ENCODE results near the gene TRMT61A.
"Not testable (repeated sequence)": the region's sequence is repeated elsewhere in the genome, so short reads cannot be mapped to it uniquely, and the experiment has no call there.

The TRMT61A gene

DNA sequence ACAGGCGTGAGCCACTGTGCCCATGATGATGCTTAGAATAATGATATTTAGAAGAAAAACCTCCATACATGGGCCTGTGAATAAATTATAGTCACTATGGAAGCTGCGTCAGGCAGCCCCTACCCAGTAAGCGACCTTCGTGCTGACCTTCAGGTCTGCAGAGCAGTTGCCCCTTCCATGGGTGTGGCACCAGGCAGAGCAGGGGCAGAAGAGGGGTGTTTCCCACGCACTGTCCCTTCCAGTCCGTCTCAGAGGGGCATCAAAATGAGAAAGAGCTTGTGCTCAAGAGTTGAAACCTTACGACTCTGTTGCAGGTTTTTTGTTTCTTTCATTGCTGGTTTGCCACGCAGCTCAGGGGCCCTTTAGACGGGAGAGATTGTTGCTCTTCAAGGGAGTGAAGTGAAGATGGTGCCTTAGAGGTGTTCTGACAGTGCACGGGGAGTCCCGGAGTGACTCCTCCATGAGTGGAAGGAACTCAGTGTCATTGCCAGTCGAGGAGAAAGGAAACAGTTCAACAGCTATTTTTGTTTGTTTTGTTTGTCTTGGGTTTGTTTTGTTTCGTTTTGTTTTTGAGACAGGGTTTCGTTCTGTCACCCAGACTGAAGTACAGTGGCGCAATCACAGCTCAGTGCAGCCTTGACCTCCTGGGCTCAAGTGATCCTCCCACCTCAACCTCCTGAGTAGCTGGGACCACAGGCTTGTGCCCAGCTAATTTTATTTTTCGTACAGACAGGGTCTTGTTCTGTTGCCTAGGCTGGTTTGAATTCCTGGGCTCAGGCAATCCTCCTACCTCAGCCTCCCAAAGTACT lies 20.3 kb upstream of the TRMT61A start:
- DNase-seq = no peak

DNA sequence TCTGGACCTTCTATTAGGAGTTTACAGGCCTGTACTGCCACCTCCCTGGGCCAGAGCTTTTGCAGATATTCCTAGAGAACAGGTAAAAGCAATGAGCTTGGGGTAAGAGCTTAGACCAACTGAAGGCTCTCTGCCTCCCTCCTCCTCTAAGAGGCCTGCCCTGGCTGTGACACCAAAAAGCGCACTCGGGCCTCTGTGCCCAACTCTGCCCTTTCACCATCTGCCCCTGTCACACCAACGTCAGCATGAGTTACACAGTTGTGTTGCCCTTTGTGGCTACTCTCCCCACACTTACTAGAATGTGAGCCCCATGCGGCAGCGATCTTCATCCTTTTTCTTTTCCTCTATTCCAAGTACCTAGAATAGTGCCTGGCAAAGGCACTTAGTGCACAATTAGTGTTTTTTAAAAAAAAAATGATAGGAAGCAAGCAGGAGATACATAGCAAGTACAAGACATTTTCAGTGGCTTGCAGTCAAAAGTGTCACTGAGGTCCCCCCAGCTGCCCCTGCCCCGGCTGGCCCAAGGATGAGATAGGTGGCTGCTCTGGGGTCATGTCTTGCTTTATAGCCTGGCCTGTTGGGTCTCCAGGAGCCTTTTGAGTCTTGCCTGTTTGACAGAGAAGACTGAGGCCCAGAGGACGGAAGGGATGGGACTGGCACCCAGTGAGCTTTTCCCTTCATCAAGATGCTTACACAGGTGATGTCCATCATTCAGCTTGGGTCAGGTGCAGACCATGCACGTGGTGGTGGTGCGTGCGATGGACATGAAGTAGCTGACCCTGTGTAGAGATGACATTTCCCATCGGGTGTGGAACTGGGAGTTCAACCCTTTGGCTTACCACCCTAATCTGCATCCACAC lies 18.9 kb upstream of the TRMT61A start:
- no peak for DNase-seq

DNA sequence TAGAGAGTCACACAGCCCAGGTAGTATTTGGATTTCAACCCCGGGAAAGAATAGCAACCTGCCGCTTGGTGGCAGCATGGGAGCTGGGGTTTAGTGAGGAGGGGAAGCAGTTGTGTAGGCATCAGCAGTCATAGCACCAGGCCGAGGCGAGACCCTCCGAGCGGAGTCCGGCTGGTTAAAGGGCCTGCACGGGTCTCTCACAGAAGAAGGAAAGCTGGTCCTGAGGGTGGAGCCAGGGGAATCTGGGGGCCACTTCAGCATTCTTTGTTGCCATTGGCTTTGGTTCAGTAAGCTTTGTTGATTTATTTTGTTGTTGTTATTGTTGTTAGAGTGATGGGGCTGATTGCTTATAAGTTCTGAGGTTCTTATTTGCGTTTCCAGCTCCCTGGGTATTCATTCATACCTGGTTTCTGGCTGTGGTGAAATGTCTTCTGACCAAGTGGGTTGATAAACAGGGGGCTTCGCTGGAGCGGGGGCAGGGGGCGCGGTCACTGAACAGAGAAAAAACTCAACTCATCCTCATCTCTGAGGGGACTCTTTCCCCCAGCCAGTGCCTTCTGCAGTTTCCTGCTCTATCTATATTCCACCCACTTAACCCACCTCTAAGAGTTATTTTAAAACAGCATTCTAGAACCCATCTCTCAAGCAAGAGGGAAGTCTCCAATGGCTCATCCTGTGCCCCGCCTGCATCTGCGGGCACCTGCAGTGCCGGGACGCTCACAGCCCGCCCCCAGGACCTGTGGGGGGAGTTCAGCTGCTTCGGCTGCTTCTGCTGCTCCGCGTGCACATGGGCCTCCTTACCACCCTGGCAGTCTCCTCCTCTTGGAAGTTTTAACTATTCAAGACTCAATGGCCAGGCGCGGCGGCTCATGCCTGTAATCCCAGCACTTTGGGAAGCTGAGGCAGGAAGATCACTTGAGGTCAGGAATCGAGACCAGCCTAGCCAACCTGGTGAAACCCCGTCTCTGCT lies 18.0 kb upstream of the TRMT61A start:
- peak in 9 of 56 donors; percentile 30 to 67 (median 44) for DNase-seq

DNA sequence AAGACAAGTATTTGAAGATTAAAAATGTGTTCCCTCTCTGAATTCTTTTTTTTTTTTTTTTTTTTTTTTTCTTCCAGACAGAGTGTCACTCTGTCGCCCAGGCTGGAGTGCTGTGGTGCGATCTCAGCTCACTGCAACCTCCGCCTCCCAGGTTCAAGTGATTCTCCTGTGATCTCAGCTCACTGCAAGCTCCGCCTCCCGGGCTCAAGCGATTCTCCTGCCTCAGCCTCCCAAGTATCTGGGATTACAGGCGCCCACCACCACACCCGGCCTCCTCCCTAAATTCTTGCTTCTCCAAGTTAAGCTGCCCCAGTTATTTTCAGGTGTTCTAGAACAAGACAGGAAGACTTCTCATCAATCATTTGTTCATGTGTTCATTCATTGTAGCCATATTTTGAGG lies 16.8 kb upstream of the TRMT61A start:
- not testable (repeated sequence) for DNase-seq

DNA sequence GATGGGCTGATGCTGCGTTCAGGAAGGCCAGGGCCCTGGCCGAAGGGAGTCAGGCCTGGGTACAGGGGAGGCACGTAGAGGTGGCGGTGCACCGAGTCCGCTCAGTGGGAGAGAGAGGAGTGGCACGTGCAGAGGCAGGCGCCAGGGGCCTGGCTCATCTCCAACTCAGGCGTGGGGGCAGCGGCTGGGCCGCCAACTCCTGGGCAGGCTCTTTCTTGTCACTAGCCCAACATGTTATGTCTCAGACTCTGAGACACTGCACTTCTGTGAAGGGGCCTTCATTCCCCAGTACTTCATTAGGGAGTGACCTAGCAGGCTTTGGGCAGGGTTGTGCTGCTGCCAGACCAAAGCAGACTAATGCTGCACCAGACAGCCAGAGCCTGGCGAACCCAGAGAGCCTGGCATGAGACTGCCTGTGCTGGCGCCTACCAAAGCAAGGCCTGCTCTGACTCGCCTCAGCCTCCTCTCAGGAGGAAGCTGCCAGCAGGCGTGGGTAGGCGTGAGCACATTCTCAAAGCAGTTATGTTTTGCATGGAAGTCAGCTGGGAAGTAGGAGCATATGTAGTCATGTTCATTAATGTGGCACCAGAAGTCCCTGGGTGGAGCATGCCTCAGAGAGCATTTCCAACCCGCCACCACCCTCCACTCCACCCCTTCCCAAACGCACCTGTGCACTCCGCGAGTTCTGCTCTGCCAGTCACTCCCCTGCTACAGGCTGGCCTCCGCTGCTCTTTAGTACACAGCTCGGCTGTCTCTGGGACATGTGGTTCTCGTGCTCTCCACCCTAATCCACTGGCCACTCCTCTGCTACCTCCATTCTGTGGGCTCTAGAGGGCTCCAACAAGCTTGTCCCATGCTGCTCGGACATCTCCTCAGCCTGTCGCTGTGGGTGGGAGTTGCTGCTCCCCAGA lies 16.0 kb upstream of the TRMT61A start:
- peak in 44 of 56 donors; percentile 23 to 96 (median 70) for DNase-seq

DNA sequence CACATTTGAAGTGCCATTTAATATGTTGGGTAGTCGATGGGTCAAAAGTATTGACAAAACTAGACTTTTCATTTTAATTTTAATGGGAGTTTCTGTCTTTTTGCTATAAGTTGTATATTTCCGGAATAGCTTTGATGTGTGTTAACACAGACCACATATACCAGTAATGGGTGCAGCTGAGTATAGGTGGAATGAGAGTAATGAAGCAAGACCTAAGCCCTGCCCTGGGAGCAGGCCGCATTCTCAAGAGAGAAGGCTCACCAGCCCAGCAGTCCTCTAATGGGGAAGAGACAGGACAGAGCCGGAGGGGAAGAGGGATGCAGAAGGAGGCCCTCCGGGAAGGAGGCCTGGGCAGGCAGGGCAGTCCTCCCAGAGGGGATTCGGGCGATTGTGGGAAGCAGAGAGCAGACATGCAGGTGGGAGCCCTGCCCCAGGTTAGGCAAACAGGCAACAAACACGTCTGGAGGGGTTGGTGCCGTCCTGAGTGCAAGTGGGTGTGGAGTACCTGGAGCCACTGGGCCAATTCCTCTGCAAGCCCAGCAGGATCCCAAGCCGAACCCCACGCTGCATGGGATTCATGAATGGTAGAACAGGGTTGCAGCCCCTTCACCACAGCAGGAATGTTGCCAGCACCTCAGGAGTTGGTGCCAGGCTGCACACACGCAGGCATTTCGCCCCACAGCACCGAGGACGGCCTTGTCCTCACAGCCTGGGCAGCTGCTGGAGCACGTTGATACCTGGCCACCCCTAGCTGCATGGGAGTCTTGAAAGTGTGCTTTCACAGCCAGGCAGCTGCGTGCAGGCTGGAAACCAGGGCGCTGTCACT lies 14.2 kb upstream of the TRMT61A start:
- no peak for DNase-seq

DNA sequence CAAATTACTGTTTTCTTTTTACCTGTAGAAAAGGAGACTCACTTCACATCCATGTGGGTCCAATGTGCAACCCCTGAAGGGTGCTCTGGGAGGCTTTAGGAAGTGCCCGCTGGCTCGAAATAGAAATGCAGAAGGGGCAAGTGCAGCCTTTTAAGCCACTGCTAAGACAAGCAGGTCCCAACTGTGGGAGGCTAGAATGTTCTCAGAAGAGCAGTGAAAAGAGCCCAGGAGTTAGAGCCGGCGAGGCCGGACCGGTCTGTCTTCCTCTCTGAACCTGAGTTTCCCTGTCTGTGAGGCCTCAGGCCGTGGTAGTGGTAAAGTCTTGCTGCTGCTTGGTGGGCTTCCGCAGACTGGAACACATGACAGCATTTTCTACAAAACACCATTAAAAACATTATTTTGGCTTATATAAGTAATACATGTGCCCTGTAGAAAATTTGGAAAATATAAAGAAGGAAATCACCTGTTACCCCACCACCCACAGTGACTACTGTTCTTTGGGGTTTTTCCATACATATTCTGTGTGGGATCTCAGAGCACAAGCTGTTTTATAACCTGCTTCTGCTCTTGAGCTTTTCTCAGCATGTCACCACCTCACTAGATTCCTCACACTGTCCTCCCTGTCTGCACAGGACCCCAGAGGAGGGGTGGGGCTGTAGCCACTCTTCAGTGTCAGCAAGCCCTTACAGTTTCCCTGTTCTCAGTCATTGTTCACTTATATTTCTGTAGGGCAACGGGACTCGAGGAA lies 12.4 kb upstream of the TRMT61A start:
- DNase-seq = no peak

DNA sequence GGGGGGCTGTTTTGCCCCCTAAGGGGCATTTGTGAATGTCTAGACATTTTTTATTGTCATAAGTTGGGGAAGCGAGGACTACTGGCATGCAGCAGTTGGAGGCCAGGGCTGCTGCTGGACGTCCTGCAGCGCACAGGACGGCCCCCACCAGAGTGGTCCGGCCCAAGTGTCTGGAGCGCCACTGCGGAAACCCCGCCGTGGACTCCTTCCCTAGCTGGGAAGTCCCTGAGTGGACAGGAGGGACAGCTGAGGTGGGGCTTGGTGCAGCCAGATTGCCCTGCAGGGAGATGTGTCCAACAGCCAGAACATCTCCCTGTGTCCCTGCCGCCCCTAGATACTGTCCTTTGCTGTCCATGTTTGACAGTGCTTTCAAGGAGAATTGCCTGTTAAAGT lies 11.8 kb upstream of the TRMT61A start:
- no peak for DNase-seq

DNA sequence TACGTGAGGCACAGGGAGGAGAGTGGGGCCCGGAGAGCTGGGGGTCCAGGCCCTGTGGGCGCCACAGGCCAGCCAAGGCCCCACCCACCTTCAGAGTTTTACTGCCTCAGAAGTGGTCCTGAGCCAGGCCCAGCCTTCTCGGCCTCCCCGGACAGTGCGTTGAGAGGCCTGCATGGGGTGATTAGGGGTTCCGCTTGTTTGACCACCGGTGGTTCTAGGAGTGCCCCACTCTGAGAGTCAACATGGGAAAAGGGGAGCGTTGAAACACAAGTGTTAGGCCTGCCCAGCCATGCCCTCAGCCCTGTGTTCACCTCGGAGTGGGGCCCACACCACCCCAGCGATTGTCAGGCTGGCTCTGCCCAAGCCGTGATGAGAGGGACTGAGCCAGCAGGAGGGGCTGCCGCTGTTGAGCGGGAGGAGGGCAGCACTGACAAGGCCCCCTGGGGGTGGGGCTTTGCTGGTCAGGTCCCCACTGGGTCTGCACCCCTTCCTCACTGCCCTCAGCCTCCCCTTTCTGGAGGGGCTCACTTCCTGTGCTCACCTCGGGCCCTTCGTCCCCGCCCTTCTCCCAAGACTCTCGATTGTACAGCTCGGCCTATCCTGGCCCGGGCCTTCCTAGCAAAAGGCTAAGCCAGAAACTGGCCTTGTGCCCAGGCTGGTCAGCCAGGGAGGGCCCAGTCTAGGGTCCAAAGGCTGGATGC lies 11.1 kb upstream of the TRMT61A start:
- DNase-seq = peak in 9 of 56 donors; percentile 35 to 53 (median 40)

DNA sequence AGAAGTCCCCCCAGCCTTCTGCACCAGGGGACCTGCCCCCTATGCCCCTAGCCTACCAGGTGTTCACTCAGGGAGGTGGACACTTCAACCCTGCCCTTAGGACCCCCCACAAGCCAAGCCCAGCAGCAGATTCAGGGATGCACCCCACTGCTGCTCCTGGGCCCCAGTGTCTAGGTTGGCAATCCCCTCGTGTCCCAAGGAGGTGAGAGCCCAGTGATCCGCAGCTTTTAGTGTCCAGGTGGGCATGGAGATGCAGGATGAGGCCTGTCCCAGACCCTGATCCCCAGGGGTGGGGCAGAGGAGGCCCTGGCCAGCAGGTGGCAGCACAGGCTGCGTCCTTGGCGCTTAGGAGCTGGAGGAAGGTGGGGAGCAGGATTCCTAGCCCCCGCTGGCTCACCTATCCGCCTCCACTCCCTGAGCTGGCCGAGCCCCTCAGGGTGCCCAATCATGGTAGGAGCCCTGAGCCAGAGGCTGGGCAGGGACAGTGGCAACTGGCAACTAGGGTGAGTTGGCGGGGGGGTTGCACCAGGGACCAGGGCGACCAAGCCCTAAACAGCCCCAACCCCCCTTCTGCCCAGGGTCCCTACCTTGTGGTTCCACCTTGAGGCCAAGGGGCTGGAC lies 10.5 kb upstream of the TRMT61A start:
- DNase-seq = peak in 43 of 56 donors; percentile 37 to 84 (median 55)

DNA sequence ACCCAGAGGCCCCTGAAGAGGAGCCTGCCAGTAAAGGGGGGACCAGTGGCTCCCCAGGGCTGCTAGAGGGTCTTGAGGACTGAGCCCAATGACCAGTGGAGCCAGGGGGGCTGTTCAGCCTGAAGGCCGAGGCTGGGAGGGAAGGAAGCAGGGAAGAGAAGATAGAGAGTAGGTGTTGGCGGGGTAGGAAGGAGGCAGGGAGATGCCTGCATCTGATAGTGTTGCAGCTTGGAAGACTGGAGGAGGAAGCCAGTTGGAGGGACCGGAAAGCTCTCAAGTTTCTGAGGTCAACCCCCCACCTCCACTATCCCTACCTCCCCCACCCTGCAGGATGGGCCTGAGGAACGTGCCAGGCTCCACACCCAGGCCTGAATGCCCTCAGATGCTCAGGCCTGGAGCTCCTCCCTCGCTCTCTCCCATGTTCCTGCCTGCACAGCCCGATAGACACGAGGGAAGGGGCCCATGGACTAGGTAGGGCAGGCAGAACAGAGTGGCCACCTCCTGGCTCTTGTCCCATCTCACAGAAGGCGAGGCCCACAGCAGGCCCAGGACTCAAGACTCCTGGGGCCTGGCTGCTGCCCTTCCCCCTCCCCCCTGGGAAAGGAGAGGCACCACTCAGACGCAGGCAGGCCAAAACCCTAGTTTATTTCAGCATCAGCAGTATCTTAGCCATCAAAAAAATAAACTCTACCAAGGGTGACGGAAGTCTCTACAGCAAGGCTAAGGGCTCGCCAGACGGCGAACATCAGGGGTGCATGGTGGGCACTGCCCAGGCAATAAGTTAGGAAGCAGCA lies 9.8 kb upstream of the TRMT61A start:
- DNase-seq = peak in 1 of 56 donors; percentile 48

DNA sequence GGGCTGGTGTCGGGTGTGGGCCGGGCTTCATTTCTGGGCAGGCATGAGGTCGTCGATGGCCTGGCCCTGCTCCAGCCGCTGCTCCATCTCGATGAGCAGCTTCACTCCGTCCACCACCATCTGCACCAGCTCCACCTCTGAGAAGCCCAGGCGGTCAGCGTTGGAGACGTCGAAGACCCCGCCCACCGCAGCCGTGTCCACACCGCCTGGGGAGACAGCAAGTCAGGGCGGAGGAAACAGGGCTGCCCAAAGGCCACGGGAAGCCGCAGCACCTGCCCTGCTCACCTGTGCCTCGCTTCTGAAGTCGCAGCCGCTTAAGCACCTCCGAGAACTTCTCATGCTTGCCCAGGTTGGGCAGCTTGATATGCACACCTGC lies 9.2 kb upstream of the TRMT61A start:
- peak in 2 of 56 donors; percentile 35 to 45 for DNase-seq

DNA sequence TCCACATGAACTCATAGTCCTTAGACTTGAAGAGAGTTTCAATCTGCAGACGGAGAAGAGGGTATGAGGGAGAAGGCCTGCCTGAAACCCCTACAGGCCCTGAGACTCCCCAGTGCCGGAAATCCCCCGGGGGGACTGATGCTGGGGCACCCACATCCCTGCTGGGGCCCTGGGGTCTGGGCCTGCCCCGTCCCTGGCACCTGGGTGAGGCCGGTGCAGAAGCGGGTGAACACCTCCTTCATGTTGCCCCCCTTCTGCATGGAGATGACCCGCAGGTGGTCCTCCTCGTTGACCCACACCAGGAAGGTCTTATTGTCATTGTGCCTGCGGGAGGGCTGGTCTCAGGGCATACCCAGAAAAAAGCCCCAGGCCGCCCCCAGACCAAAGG lies 8.7 kb upstream of the TRMT61A start:
- DNase-seq = no peak

DNA sequence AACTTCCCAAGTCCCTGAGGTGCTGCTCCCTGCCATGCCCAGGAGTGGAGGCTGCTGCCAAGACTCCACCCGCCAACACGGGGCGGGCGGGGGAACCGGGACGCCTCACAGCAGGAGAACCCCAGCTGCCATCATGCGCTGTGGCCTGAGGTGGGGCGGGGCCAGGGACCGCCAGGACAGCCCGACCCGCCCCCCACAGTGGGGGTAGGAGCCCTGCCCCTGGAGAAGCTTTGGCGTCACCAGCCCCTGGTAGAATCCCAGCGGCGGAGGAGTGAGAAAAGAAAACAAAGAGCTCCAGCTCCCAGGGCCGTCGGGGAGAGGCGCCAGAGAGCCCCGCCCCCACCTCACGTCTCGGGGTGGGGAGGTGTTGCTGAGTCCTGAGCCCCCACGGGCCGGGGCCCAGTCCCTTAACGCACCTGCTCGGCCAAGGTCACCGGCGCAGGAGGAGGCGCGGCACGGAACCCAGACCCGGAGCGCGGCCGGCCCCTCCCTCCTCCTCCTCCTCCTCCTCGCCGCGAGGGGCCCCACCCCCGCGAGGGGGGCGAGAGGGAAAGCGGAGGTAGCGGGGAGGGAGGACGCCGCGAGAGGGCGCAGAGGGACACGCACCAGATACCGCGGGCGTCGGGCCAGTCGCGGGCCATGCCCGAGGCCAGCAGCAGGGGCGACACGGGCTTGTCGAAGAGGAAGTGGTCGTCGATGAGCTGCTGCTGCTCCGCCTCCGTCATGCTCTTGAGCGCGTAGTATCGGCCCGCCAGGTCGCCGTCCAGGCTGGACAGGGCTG lies 8.1 kb upstream of the TRMT61A start:
- peak in 49 of 56 donors; percentile 31 to 90 (median 73) for DNase-seq

DNA sequence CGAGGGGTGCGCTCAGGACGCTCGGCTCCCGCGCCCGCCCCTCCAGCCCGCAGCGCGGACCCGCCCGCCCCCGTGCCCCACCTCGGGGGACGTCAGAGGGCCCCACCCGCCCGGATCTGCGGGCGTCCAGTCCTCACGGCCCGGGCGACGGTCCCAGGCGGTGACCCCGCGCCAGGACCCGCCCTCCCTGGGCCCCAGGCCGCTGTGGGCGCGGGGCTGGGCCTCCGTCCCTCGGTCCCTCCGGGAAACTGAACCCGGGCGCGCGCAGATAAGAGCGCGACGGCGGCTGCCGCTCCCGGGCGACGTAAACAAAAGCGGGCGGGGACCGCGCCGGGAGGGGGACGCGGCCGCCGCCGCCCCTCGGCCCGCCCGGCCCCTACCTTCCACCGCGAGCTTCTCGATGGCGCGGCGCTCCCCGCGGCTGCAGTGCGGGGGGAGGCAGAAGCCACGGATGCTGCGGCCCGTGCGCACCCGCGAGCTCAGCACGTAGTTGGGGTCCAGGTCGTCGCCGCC lies 7.5 kb upstream of the TRMT61A start:
- peak in 13 of 56 donors; percentile 64 to 86 (median 75) for DNase-seq

All from nucleus accumbens (tissue), 56 donors.